Measurements from ENCODE around the gene RABGGTB. TPM values are rescaled to one million over a fixed set of nuclear protein-coding genes. Genes with fewer than 3 reads are reported as not detected.
"Not testable (repeated sequence)": the region's sequence is repeated elsewhere in the genome, so short reads cannot be mapped to it uniquely, and the experiment has no call there.

RABGGTB gene
- total RNA-seq, 1 experiment from 2014 or later: 77.9 TPM

DNA sequence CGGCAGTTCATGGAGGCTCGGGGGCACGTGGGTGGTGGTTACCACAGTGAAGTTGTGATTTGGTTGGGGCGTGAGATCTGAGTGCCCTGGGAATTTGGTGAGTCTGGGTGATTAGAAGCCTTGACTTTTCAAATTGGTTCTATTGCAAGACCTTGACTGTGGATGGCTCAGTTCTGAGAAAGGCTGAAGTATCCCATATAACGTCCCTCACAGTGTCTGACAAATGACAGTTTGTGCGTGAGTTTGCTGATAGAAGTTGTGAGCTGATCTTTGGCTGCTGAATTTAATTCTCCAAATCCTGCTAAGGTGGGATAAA is 11.2 kb downstream of the RABGGTB start:
- TF ChIP-seq POLR2AphosphoS5 (IDR thresholded peaks at IDR 0.05; ENCODE audit: low read depth, low read length) (no peak), SIN3A (IDR thresholded peaks at IDR 0.05; ENCODE audit: borderline replicate concordance, insufficient read depth, low read depth, low read length) (no peak), CTCF (IDR thresholded peaks at IDR 0.05) (no peak), REST (IDR thresholded peaks at IDR 0.05; ENCODE audit: insufficient read depth in 1 of 2, low read depth in 2 of 2, low read length in 1 of 2) (no peak), TCF7L2 (IDR thresholded peaks at IDR 0.05; ENCODE audit: low read depth, low read length) (no peak)
- no TSS peak for BruUV-seq (replicated peaks)
- no peaks in the 10 kb centered on the region for H3K27me3 ChIP-seq (ENCODE audit: control insufficient read depth, insufficient read depth, low read length)
- peak; percentile 40 for ATAC-seq
- no peak for DNase-seq (ENCODE audit: low read depth, low spot score)
- in situ Hi-C loops (cut with HindIII; ENCODE audit: low pct_unique_long_range_greater_than_20kb, low sequenced_read_pairs) (no loop called here), intact Hi-C loops (cut with micrococcal nuclease; ENCODE audit: unreplicated experiment) (no loop called here)
- ChIA-PET POLR2A (no interaction called here), CTCF (no interaction called here)
- H3K4me3 ChIP-seq (ENCODE audit: low read depth in 2 of 2, low read length in 2 of 2): no peak overlapping the region
- no peaks in the 10 kb centered on the region for H3K9me3 ChIP-seq (ENCODE audit: control insufficient read depth, insufficient read depth, low read depth, low read length)
- no peak overlapping the region for H3K27ac ChIP-seq (ENCODE audit: low read length)
- H3K4me1 ChIP-seq (ENCODE audit: control insufficient read depth, insufficient read depth, low read length): peaks cover 2% of the 10 kb centered on the region; the same call in 1 of the 2 replicates
- peaks cover 31% of the 10 kb centered on the region for H3K36me3 ChIP-seq (ENCODE audit: control insufficient read depth, insufficient read depth, low read length)

- H3K4me1 ChIP-seq (ENCODE audit: control insufficient read depth, insufficient read depth, low read length): no peaks in the 10 kb centered on the region
- H3K9me3 ChIP-seq (ENCODE audit: control insufficient read depth, insufficient read depth, low read depth, low read length): no peaks in the 10 kb centered on the region
- no peak for DNase-seq (ENCODE audit: low read depth, low spot score)
- in situ Hi-C loops (cut with HindIII; ENCODE audit: low pct_unique_long_range_greater_than_20kb, low sequenced_read_pairs) (no loop called here), intact Hi-C loops (cut with micrococcal nuclease; ENCODE audit: unreplicated experiment) (no loop called here)
- no peak for TF ChIP-seq SIN3A (IDR thresholded peaks at IDR 0.05; ENCODE audit: borderline replicate concordance, insufficient read depth, low read depth, low read length)
- no peak for TF ChIP-seq CTCF (IDR thresholded peaks at IDR 0.05)
- no peak for TF ChIP-seq TCF7L2 (IDR thresholded peaks at IDR 0.05; ENCODE audit: low read depth, low read length)
- TF ChIP-seq POLR2AphosphoS5 (IDR thresholded peaks at IDR 0.05; ENCODE audit: low read depth, low read length): no peak; the same call in 1 of the 2 replicates
- TF ChIP-seq REST (IDR thresholded peaks at IDR 0.05; ENCODE audit: insufficient read depth in 1 of 2, low read depth in 2 of 2, low read length in 1 of 2): no peak
- H3K27ac ChIP-seq (ENCODE audit: low read length): no peak overlapping the region
- POLR2A ChIA-PET: no interaction called here
- 0 out of 2 replicates have a peak, but pooled peaks have one; percentile 10 for ATAC-seq
- H3K27me3 ChIP-seq (ENCODE audit: control insufficient read depth, insufficient read depth, low read length): no peaks in the 10 kb centered on the region
- no TSS peak for BruUV-seq (replicated peaks)
- CTCF ChIA-PET: no interaction called here
- peaks cover 27% of the 10 kb centered on the region for H3K36me3 ChIP-seq (ENCODE audit: control insufficient read depth, insufficient read depth, low read length)
- no peak overlapping the region for H3K4me3 ChIP-seq (ENCODE audit: low read depth in 2 of 2, low read length in 2 of 2)
These were observed 11.7 kb downstream of the RABGGTB start for GRCh38 chr1:75797606-75798216.

- intact Hi-C loops (cut with micrococcal nuclease; ENCODE audit: unreplicated experiment); H3K27ac ChIP-seq (ENCODE audit: low read length); ATAC-seq; in situ Hi-C loops (cut with HindIII; ENCODE audit: low pct_unique_long_range_greater_than_20kb, low sequenced_read_pairs); BruUV-seq (replicated peaks); DNase-seq (ENCODE audit: low read depth, low spot score); H3K4me3 ChIP-seq (ENCODE audit: low read depth in 2 of 2, low read length in 2 of 2); H3K36me3 ChIP-seq (ENCODE audit: control insufficient read depth, insufficient read depth, low read length); H3K27me3 ChIP-seq (ENCODE audit: control insufficient read depth, insufficient read depth, low read length); H3K4me1 ChIP-seq (ENCODE audit: control insufficient read depth, insufficient read depth, low read length); H3K9me3 ChIP-seq (ENCODE audit: control insufficient read depth, insufficient read depth, low read depth, low read length); POLR2A ChIA-PET; CTCF ChIA-PET: not testable (repeated sequence)
These were observed 15.4 kb downstream of the RABGGTB start for GRCh38 chr1:75801480-75801879.

Measured in Panc1 (cell line).